ENCODE data around the gene MYL7. TPM values are rescaled to one million over a fixed set of nuclear protein-coding genes. Genes with fewer than 3 reads are reported as not detected.

Gene MYL7
- polyA plus RNA-seq, 1 of the 3 experiments (the other 2 are of a cell fraction), result not detected

- peak overlapping the region; percentile 40; the same call in 1 of the 2 replicates for H3K4me2 ChIP-seq
- no peaks in the 10 kb centered on the region for H3K9me3 ChIP-seq
- POLR2A ChIA-PET, result interaction anchor here (0.6 to 1.1 kb wide), 2 partner anchors 9 to 12 kb away, joined by 3 to 6 read pairs; no protein-coding TSS in a partner anchor
- peaks cover 42% of the 10 kb centered on the region for H3F3A ChIP-seq (replicated peaks; ENCODE audit: insufficient read depth)
- CTCF ChIA-PET, result interaction anchor here (0.6 to 1.4 kb wide), 4 partner anchors 10 to 41 kb away, joined by 3 read pairs; no protein-coding TSS in a partner anchor
- H3K27ac ChIP-seq (ENCODE audit: low read depth in 2 of 2, low read length in 1 of 2), result peak overlapping the region in 1 of 2 experiments; percentile 93; a peak in 2 of 4 replicates
- 83% methylated on average over 3 of the region's 3 CpGs for WGBS (ENCODE audit: low lambda C conversion rate)
- H3K4me1 ChIP-seq (ENCODE audit: control insufficient read depth in 1 of 2, insufficient read depth in 2 of 2, low read depth in 1 of 2, low read length in 1 of 2), result peaks cover 27 to 42% of the 10 kb centered on the region in 2 experiments; a peak in 2 of 4 replicates
- no peak for TF ChIP-seq EZH2phosphoT487 (IDR thresholded peaks at IDR 0.05; ENCODE audit: borderline replicate concordance, low read depth)
- TF ChIP-seq TEAD4 (IDR thresholded peaks at IDR 0.05; ENCODE audit: borderline replicate concordance, insufficient read depth), result no peak
- TF ChIP-seq POLR2AphosphoS5 (IDR thresholded peaks at IDR 0.05; ENCODE audit: low read depth, low read length), result no peak
- TF ChIP-seq TAF1 (IDR thresholded peaks at IDR 0.05; ENCODE audit: borderline replicate concordance, low read depth, low read length), result no peak
- no peak for TF ChIP-seq ZBTB33 (IDR thresholded peaks at IDR 0.05; ENCODE audit: borderline replicate concordance, low read depth)
- no peak for TF ChIP-seq FOSL2 (IDR thresholded peaks at IDR 0.05; ENCODE audit: borderline replicate concordance, low read depth)
- TF ChIP-seq MAX (IDR thresholded peaks at IDR 0.05; ENCODE audit: low read depth), result no peak
- no peaks in the 10 kb centered on the region for H3K27me3 ChIP-seq (ENCODE audit: insufficient read depth)
- H4K20me1 ChIP-seq (ENCODE audit: insufficient read depth), result no peaks in the 10 kb centered on the region
- H2AFZ ChIP-seq (ENCODE audit: low read depth), result no peak overlapping the region
- H3K79me2 ChIP-seq (ENCODE audit: insufficient read depth), result peaks cover 23% of the 10 kb centered on the region
- H3K4me3 ChIP-seq (ENCODE audit: low read depth in 2 of 2, low read length in 1 of 2), result no peak overlapping the region
- no peaks in the 10 kb centered on the region for H3K9me2 ChIP-seq
- H3K36me3 ChIP-seq (replicated peaks in 1 of 2; ENCODE audit: control insufficient read depth in 1 of 2, insufficient read depth in 2 of 2, low read length in 1 of 2), result peaks cover 0 to 2% of the 10 kb centered on the region in 2 experiments
- peak overlapping the region; percentile 25; the same call in 1 of the 2 replicates for H3K9ac ChIP-seq
- DNase-seq, result no peak
These were observed 39.7 kb downstream of the MYL7 start for GRCh38 chr7:44101303-44101965.

GRCh38 chr7:44100458-44101302 is 40.5 kb downstream of the MYL7 start:
- H3K4me1 ChIP-seq (ENCODE audit: control insufficient read depth in 1 of 2, insufficient read depth in 2 of 2, low read depth in 1 of 2, low read length in 1 of 2), result peaks cover 24 to 39% of the 10 kb centered on the region in 2 experiments; a peak in 2 of 4 replicates
- no peaks in the 10 kb centered on the region for H3K27me3 ChIP-seq (ENCODE audit: insufficient read depth)
- ChIA-PET POLR2A (interaction anchor here (0.6 to 1.1 kb wide), 2 partner anchors 10 to 11 kb away, joined by 3 to 6 read pairs; no protein-coding TSS in a partner anchor), CTCF (interaction anchor here (1.1 to 1.4 kb wide), 2 partner anchors 10 to 15 kb away, joined by 3 read pairs; no protein-coding TSS in a partner anchor)
- H3K4me3 ChIP-seq (ENCODE audit: low read depth in 2 of 2, low read length in 1 of 2), result no peak overlapping the region
- H3F3A ChIP-seq (replicated peaks; ENCODE audit: insufficient read depth), result peaks cover 42% of the 10 kb centered on the region
- TF ChIP-seq EZH2phosphoT487 (IDR thresholded peaks at IDR 0.05; ENCODE audit: borderline replicate concordance, low read depth) (no peak), TCF12 (IDR thresholded peaks at IDR 0.05) (peak; percentile 30; the same call in 1 of the 2 replicates), USF1 (IDR thresholded peaks at IDR 0.05; ENCODE audit: borderline replicate concordance, low read depth) (peak; percentile 49; the same call in 1 of the 2 replicates), REST (IDR thresholded peaks at IDR 0.05; ENCODE audit: low read depth, low read length) (no peak), FOXM1 (IDR thresholded peaks at IDR 0.05; ENCODE audit: low read depth) (no peak), MXI1 (IDR thresholded peaks at IDR 0.05; ENCODE audit: low read depth, low read length) (no peak), TAF1 (IDR thresholded peaks at IDR 0.05; ENCODE audit: borderline replicate concordance, low read depth, low read length) (no peak)
- no peak overlapping the region for H3K4me2 ChIP-seq
- no peaks in the 10 kb centered on the region for H3K36me3 ChIP-seq (replicated peaks in 1 of 2; ENCODE audit: control insufficient read depth in 1 of 2, insufficient read depth in 2 of 2, low read length in 1 of 2)
- peak; percentile 50 for DNase-seq
- peak overlapping the region; percentile 96 for H2AFZ ChIP-seq (ENCODE audit: low read depth)
- 65% methylated on average over 9 of the region's 10 CpGs for WGBS (ENCODE audit: low lambda C conversion rate)
- H3K27ac ChIP-seq (ENCODE audit: low read depth in 2 of 2, low read length in 1 of 2), result peak overlapping the region; percentile 1 to 93; a peak in 3 of 4 replicates
- H3K9me2 ChIP-seq, result no peaks in the 10 kb centered on the region
- H3K9ac ChIP-seq, result peak overlapping the region; percentile 25; the same call in 1 of the 2 replicates
- H3K79me2 ChIP-seq (ENCODE audit: insufficient read depth), result peaks cover 15% of the 10 kb centered on the region
- H4K20me1 ChIP-seq (ENCODE audit: insufficient read depth), result no peaks in the 10 kb centered on the region
- H3K9me3 ChIP-seq, result no peaks in the 10 kb centered on the region
